Inflammatory macrophage (primary cell): ENCODE data around the gene NADSYN1.
A peak's percentile ranks its signal among the peaks of the same experiment; 100 is the strongest.
"Not testable (repeated sequence)": the region's sequence is repeated elsewhere in the genome, so short reads cannot be mapped to it uniquely, and the experiment has no call there.

ENCODE experiments used
- DNase-seq, 2 donors: peaks; one replicate each; pipeline ENCODE4 v3.0.0-alpha.2; 2020 to 2022

The NADSYN1 gene

GRCh38 chr11:71527576-71528210 is 74.7 kb downstream of the NADSYN1 start:
- no peak for DNase-seq

- DNase-seq = no peak
These were observed 77.6 kb downstream of the NADSYN1 start for GRCh38 chr11:71530602-71531001.

GRCh38 chr11:71532036-71532610 is 79.1 kb downstream of the NADSYN1 start:
- DNase-seq = peak; percentile 77 to 84

- DNase-seq = not testable (repeated sequence)
These were observed 82.0 kb downstream of the NADSYN1 start for GRCh38 chr11:71534711-71535608.

- DNase-seq = no peak
These were observed 82.8 kb downstream of the NADSYN1 start for GRCh38 chr11:71535825-71536224.

- DNase-seq = no peak
These were observed 84.5 kb downstream of the NADSYN1 start for GRCh38 chr11:71537537-71537936.

GRCh38 chr11:71537977-71538665 is 85.1 kb downstream of the NADSYN1 start, which contains the start of gene KRTAP5-8:
TSS of gene KRTAP5-8 (plus strand) at chr11:71538025. CDS start at chr11:71538056, 31 bp downstream.
- DNase-seq = not testable (repeated sequence)

- DNase-seq = no peak
These were observed 85.6 kb downstream of the NADSYN1 start for GRCh38 chr11:71538666-71538990.

GRCh38 chr11:71539017-71539416 is 86.0 kb downstream of the NADSYN1 start:
- DNase-seq = no peak

- not testable (repeated sequence) for DNase-seq
These were observed 87.0 kb downstream of the NADSYN1 start for GRCh38 chr11:71539971-71540370.

- DNase-seq = not testable (repeated sequence)
These were observed 87.7 kb downstream of the NADSYN1 start for GRCh38 chr11:71540521-71541304.

GRCh38 chr11:71542382-71542781 is 89.4 kb downstream of the NADSYN1 start:
- no peak for DNase-seq

- DNase-seq = peak; percentile 3 to 56
These were observed 90.1 kb downstream of the NADSYN1 start for GRCh38 chr11:71542879-71543777.

GRCh38 chr11:71543866-71544265 is 90.9 kb downstream of the NADSYN1 start:
- peak; percentile 67 to 92 for DNase-seq

GRCh38 chr11:71544525-71545214 is 91.7 kb downstream of the NADSYN1 start:
- no peak for DNase-seq

GRCh38 chr11:71545405-71545966 is 92.5 kb downstream of the NADSYN1 start:
- DNase-seq = no peak

GRCh38 chr11:71548120-71548519 is 95.1 kb downstream of the NADSYN1 start, which contains the start of gene KRTAP5-9:
TSS of gene KRTAP5-9 (plus strand) at chr11:71548420. CDS start at chr11:71548658, 238 bp downstream.
- DNase-seq = no peak

GRCh38 chr11:71548716-71549151 is 95.7 kb downstream of the NADSYN1 start:
- no peak for DNase-seq
